Hematopoietic multipotent progenitor cell (in vitro differentiated cells): ENCODE measurements around the gene SERPINB5. TPM values are rescaled to one million over a fixed set of nuclear protein-coding genes. Genes with fewer than 3 reads are reported as not detected.
A peak's percentile ranks its signal among the peaks of the same experiment; 100 is the strongest.

Experiments
- DNase-seq, 3 donors: peaks; one replicate each; pipeline ENCODE4 v3.0.0-alpha.2; 2011 to 2015; ENCODE audit warnings: low read depth in 2 of 3, low spot score in 2 of 3
- total RNA-seq: library from RNA; depleted of rRNA; stranded (reverse); fragments of >200 nt; gene quantifications from one replicate; pipeline ENCODE4 v1.2.3, GENCODE V29; 2012

Gene SERPINB5
- total RNA-seq, 1 donor = not detected

- DNase-seq = no peak
Observed at GRCh38 chr18:63520053-63520685, 43.4 kb downstream of the SERPINB5 start.

- no peak for DNase-seq
Observed at GRCh38 chr18:63523660-63524059, 46.9 kb downstream of the SERPINB5 start.

- no peak for DNase-seq
Observed at GRCh38 chr18:63527251-63527650, 50.5 kb downstream of the SERPINB5 start.

- no peak for DNase-seq
Observed at GRCh38 chr18:63528863-63529492, 52.2 kb downstream of the SERPINB5 start.

- no peak for DNase-seq
Observed at GRCh38 chr18:63532471-63532870, 55.7 kb downstream of the SERPINB5 start.

GRCh38 chr18:63534615-63535014 is 57.9 kb downstream of the SERPINB5 start:
- no peak for DNase-seq

GRCh38 chr18:63539904-63540510 is 63.2 kb downstream of the SERPINB5 start:
- DNase-seq = no peak

GRCh38 chr18:63542069-63542468 is 65.3 kb downstream of the SERPINB5 start, which contains the start of gene SERPINB12:
SERPINB12 (plus strand) TSS chr18:63542369; CDS start chr18:63556160, 13,791 bp downstream.
- DNase-seq = no peak

- no peak for DNase-seq
Observed at GRCh38 chr18:63544017-63544416, 67.3 kb downstream of the SERPINB5 start.

GRCh38 chr18:63545000-63545399 is 68.2 kb downstream of the SERPINB5 start:
- DNase-seq = no peak

- DNase-seq = no peak
Observed at GRCh38 chr18:63550068-63550467, 73.3 kb downstream of the SERPINB5 start.

GRCh38 chr18:63551769-63552168 is 75.0 kb downstream of the SERPINB5 start:
- no peak for DNase-seq

GRCh38 chr18:63552581-63552980 is 75.8 kb downstream of the SERPINB5 start:
- no peak for DNase-seq

GRCh38 chr18:63553081-63553480 is 76.3 kb downstream of the SERPINB5 start:
- peak in 1 of 3 donors; percentile 34 for DNase-seq

Other genes with a start within 250 kb of the SERPINB5 start
- 11.8 TPM for gene BCL2, start 157.2 kb upstream of the SERPINB5 start, total RNA-seq
- gene KDSR, start 109.8 kb upstream of the SERPINB5 start, total RNA-seq = 17.0 TPM
- gene VPS4B, start 54.5 kb upstream of the SERPINB5 start, total RNA-seq = 18.0 TPM
- gene SERPINB12, start 65.4 kb downstream of the SERPINB5 start, total RNA-seq = not detected
- gene SERPINB13, start 110.4 kb downstream of the SERPINB5 start, total RNA-seq = not detected
- gene SERPINB4, start 167.3 kb downstream of the SERPINB5 start, total RNA-seq = not detected
- gene SERPINB3, start 184.9 kb downstream of the SERPINB5 start, total RNA-seq = not detected
- not detected for gene SERPINB11, start 226.0 kb downstream of the SERPINB5 start, total RNA-seq